Mesendoderm (in vitro differentiated cells): Measurements from ENCODE around the gene CASZ1. TPM values are rescaled to one million over a fixed set of nuclear protein-coding genes. Genes with fewer than 3 reads are reported as not detected.

ENCODE experiments used
- DNase-seq: peaks from one replicate; pipeline ENCODE4 v3.0.0; 2013
- H2AK5ac ChIP-seq: 2 replicates; pipeline ENCODE4 v1.6.1; 2013; ENCODE audit warnings: low read length, inconsistent platforms
- H2BK120ac ChIP-seq: 2 replicates; pipeline ENCODE4 v1.6.1; 2013; ENCODE audit warnings: low read depth, mild to moderate bottlenecking, low read length, moderate library complexity, mixed read lengths
- H2BK15ac ChIP-seq: replicated peaks from 2 replicates; pipeline ENCODE4 v1.6.1; 2013; ENCODE audit warnings: low read depth, mild to moderate bottlenecking, moderate library complexity
- H2BK5ac ChIP-seq: 2 replicates; pipeline ENCODE4 v1.6.1; 2013; ENCODE audit warnings: low read length, inconsistent platforms
- H3K18ac ChIP-seq: 2 replicates; pipeline ENCODE4 v1.6.1; 2013; ENCODE audit warnings: mild to moderate bottlenecking, low read length, mixed read lengths
- H3K23ac ChIP-seq: one replicate; pipeline ENCODE4 v1.6.1; 2013; ENCODE audit warnings: low read length
- H3K27ac ChIP-seq: 2 replicates; pipeline ENCODE4 v1.5.1; 2013; ENCODE audit warnings: low read depth, mild to moderate bottlenecking, inconsistent platforms, low read length, moderate library complexity
- H3K27me3 ChIP-seq: 2 replicates; pipeline ENCODE4 v1.6.1; 2013; ENCODE audit warnings: low read length, control low read depth, mild to moderate bottlenecking, inconsistent platforms; ENCODE audit not compliant: insufficient read depth, poor library complexity
- H3K36me3 ChIP-seq: 2 replicates; pipeline ENCODE4 v1.6.1; 2013; ENCODE audit warnings: low read length, inconsistent platforms; ENCODE audit not compliant: control insufficient read depth, insufficient read depth
- H3K4ac ChIP-seq: one replicate; pipeline ENCODE4 v1.6.1; 2013; ENCODE audit warnings: low read depth, mild to moderate bottlenecking, low read length, moderate library complexity
- H3K4me1 ChIP-seq: 2 replicates; pipeline ENCODE4 v1.6.1; 2013; ENCODE audit warnings: low read depth, low read length, inconsistent platforms; ENCODE audit not compliant: control insufficient read depth
- H3K4me2 ChIP-seq: 2 replicates; pipeline ENCODE4 v1.6.1; 2013; ENCODE audit warnings: low read length
- H3K4me3 ChIP-seq: 2 replicates; pipeline ENCODE4 v1.5.1; 2013; ENCODE audit warnings: mild to moderate bottlenecking, low read length
- H3K56ac ChIP-seq: one replicate; pipeline ENCODE4 v1.6.1; 2013; ENCODE audit warnings: low read length
- H3K79me1 ChIP-seq: 2 replicates; pipeline ENCODE4 v1.6.1; 2013; ENCODE audit warnings: low read length, inconsistent platforms
- H3K79me2 ChIP-seq: 2 replicates; pipeline ENCODE4 v1.6.1; 2013; ENCODE audit warnings: mild to moderate bottlenecking, low read length; ENCODE audit not compliant: control insufficient read depth, insufficient read depth
- H3K9ac ChIP-seq: 2 replicates; pipeline ENCODE4 v1.6.1; 2013; ENCODE audit warnings: low read length, inconsistent platforms
- H4K5ac ChIP-seq: one replicate; pipeline ENCODE4 v1.6.1; 2013; ENCODE audit warnings: low read length
- H4K8ac ChIP-seq: one replicate; pipeline ENCODE4 v1.6.1; 2013; ENCODE audit warnings: low read depth, mild to moderate bottlenecking, control low read depth, low read length, moderate library complexity
- WGBS: extraction: QIAGEN DNeasy Blood & Tissue Kit; methylation state at CpG from one replicate; pipeline ENCODE4 v1.1.7; 2013; ENCODE audit warnings: low lambda C conversion rate, missing lambda C conversion rate; ENCODE audit not compliant: insufficient coverage; ENCODE audit errors: extremely low coverage; 5-methylcytosine and 5-hydroxymethylcytosine counted together
- polyA plus RNA-seq, 2 experiments: library from polyadenylated mRNA; stranded (reverse); fragments of 200-250 nt; gene quantifications; one replicate each; pipeline ENCODE4 v1.2.3, GENCODE V29; 2013

The CASZ1 gene
- 4.4 TPM for polyA plus RNA-seq (2013, experiment 1 of 2)
- 5.1 TPM for polyA plus RNA-seq (2013, experiment 2 of 2)

DNA sequence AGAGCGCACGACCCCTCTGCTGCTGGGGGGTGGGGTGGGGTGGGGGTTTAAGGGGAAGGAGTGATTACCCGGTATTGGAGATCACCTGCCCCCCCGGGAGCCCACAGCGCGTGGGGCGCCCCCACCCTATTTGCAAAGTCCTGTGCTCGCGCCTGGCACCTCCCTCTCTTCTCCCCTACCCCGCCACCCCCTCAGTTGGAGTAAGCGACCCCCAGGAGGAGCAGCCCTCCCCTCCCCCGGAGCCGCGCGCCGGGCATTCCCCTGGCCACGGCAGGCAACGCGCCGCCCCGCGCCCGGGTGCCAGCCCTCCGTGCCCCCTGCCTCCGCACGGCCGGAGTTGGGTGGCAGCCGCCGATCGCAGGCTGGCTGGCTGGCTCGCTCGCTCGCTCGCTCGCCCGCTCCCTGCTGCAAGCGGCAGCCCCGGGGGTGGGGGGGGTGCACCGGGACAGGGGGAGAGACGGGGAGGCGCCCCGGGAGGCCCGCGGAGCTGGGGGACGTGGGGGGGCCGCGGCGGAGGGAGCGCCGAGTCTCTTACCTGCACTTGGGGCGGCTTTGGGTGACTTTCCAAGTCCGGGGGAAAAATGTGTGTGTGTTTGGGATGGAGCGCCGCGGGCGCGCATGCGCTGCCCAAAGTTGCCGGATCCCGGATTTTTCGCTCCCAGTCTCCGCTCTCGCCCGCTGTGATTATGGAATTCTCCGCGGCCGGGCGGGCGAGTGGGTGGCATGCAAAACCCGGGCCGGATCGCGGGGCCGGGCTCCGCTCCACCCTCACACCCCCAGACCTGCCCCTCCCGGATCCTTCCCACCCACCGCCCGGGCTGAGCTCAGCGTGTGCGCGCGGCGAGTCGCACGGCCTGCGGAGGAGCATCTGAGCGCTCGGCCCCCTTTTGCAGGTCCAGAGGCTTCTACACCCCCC, at the start of gene CASZ1:
TSS of gene CASZ1 (minus strand) at position 618 of the 916 bp plus-strand sequence. CDS start 102,757 bp downstream, outside the sequence.
- Histone ChIP-seq H3K4me1 (no peaks in the 10 kb centered on the region), H4K5ac (no peak within 1 kb of the TSS), H3K4ac (no peak within 1 kb of the TSS), H2AK5ac (no peak within 1 kb of the TSS), H3K27ac (no peak within 1 kb of the TSS), H3K79me2 (no peaks in the 10 kb centered on the region), H3K36me3 (no peaks in the 10 kb centered on the region), H3K4me2 (peak within 1 kb of the TSS; percentile 46), H2BK5ac (no peak within 1 kb of the TSS), H3K79me1 (no peaks in the 10 kb centered on the region), H3K23ac (no peak within 1 kb of the TSS), H4K8ac (no peak within 1 kb of the TSS), H2BK120ac (no peak within 1 kb of the TSS), H3K18ac (peak within 1 kb of the TSS; percentile 72), H3K56ac (peak within 1 kb of the TSS; percentile 60), H3K4me3 (no peak within 1 kb of the TSS), H3K27me3 (peaks cover 16% of the 10 kb centered on the region), H2BK15ac (peak within 1 kb of the TSS; percentile 10), H3K9ac (peak within 1 kb of the TSS; percentile 40)
- WGBS: no CpG with 5 or more reads among the region's 88 CpGs
- peak; percentile 92 for DNase-seq

DNA sequence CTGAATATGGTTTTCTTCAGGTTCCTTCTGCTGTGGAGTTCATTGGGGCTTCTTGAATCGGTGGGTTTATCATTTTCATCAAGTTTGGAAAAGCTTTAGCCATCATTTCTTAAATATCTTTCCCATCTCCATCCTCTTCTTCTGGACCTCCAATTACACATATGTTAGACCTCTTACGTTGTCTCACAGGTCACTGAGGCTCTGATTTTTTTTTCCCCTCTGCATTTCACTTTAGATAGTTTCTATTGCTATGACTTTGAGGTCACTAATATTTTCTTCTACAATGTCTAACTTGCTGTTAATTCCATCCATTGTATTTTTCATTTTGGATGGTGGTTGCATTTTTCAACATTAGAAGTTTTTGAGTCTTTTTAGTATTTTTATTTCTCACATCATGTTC, 47.3 kb upstream of the CASZ1 start:
- Histone ChIP-seq H3K4me1 (no peaks in the 10 kb centered on the region), H2BK120ac (no peak overlapping the region), H3K27me3 (no peaks in the 10 kb centered on the region), H2AK5ac (no peak overlapping the region), H4K8ac (no peak overlapping the region), H3K56ac (no peak overlapping the region), H3K23ac (no peak overlapping the region), H3K18ac (no peak overlapping the region), H3K36me3 (no peaks in the 10 kb centered on the region), H2BK5ac (no peak overlapping the region), H3K4me3 (no peak overlapping the region), H3K79me2 (no peaks in the 10 kb centered on the region), H3K4me2 (no peak overlapping the region), H4K5ac (no peak overlapping the region), H2BK15ac (no peak overlapping the region), H3K9ac (no peak overlapping the region), H3K27ac (no peak overlapping the region), H3K79me1 (no peaks in the 10 kb centered on the region), H3K4ac (no peak overlapping the region)
- DNase-seq: no peak
- WGBS: no CpG with 5 or more reads among the region's 2 CpGs

- Histone ChIP-seq H2BK120ac (no peak overlapping the region), H3K4me2 (no peak overlapping the region), H2BK5ac (no peak overlapping the region), H3K18ac (no peak overlapping the region), H3K27me3 (no peaks in the 10 kb centered on the region), H3K9ac (no peak overlapping the region), H2BK15ac (no peak overlapping the region), H3K27ac (no peak overlapping the region), H3K4me3 (no peak overlapping the region), H4K8ac (no peak overlapping the region), H3K36me3 (no peaks in the 10 kb centered on the region), H3K4me1 (no peaks in the 10 kb centered on the region), H3K79me1 (no peaks in the 10 kb centered on the region), H4K5ac (no peak overlapping the region), H3K79me2 (no peaks in the 10 kb centered on the region), H2AK5ac (no peak overlapping the region), H3K4ac (no peak overlapping the region), H3K56ac (no peak overlapping the region), H3K23ac (no peak overlapping the region)
- DNase-seq: no peak
- WGBS: no CpG with 5 or more reads among the region's 13 CpGs
Observed at GRCh38 chr1:10841118-10841517, 44.7 kb upstream of the CASZ1 start.

- H3K4ac ChIP-seq: no peak overlapping the region
- 100% methylated on average over 2 of the region's 9 CpGs for WGBS
- no peak overlapping the region for H2BK120ac ChIP-seq
- no peak overlapping the region for H2AK5ac ChIP-seq
- H3K4me2 ChIP-seq: no peak overlapping the region
- no peak overlapping the region for H3K4me3 ChIP-seq
- H2BK15ac ChIP-seq: no peak overlapping the region
- no peak overlapping the region for H2BK5ac ChIP-seq
- no peak overlapping the region for H3K56ac ChIP-seq
- H3K18ac ChIP-seq: no peak overlapping the region
- H3K23ac ChIP-seq: no peak overlapping the region
- no peaks in the 10 kb centered on the region for H3K27me3 ChIP-seq
- no peaks in the 10 kb centered on the region for H3K79me2 ChIP-seq
- no peak overlapping the region for H4K5ac ChIP-seq
- H3K79me1 ChIP-seq: no peaks in the 10 kb centered on the region
- H3K9ac ChIP-seq: no peak overlapping the region
- no peak overlapping the region for H3K27ac ChIP-seq
- DNase-seq: no peak
- H3K36me3 ChIP-seq: no peaks in the 10 kb centered on the region
- H4K8ac ChIP-seq: no peak overlapping the region
- no peaks in the 10 kb centered on the region for H3K4me1 ChIP-seq
Observed at GRCh38 chr1:10839188-10839770, 42.8 kb upstream of the CASZ1 start.

GRCh38 chr1:10838541-10838940, 42.1 kb upstream of the CASZ1 start:
- no peak overlapping the region for H3K27ac ChIP-seq
- H3K9ac ChIP-seq: no peak overlapping the region
- no peak overlapping the region for H2AK5ac ChIP-seq
- no peak overlapping the region for H3K4ac ChIP-seq
- H2BK15ac ChIP-seq: no peak overlapping the region
- H3K4me2 ChIP-seq: no peak overlapping the region
- no peak overlapping the region for H4K5ac ChIP-seq
- H3K56ac ChIP-seq: no peak overlapping the region
- no CpG with 5 or more reads among the region's 11 CpGs for WGBS
- no peaks in the 10 kb centered on the region for H3K36me3 ChIP-seq
- DNase-seq: no peak
- H4K8ac ChIP-seq: no peak overlapping the region
- H3K18ac ChIP-seq: no peak overlapping the region
- no peaks in the 10 kb centered on the region for H3K79me1 ChIP-seq
- no peak overlapping the region for H2BK5ac ChIP-seq
- no peaks in the 10 kb centered on the region for H3K27me3 ChIP-seq
- no peak overlapping the region for H3K4me3 ChIP-seq
- H2BK120ac ChIP-seq: no peak overlapping the region
- no peaks in the 10 kb centered on the region for H3K79me2 ChIP-seq
- H3K23ac ChIP-seq: no peak overlapping the region
- no peaks in the 10 kb centered on the region for H3K4me1 ChIP-seq
